ENCODE data around the gene OGDH. TPM values are rescaled to one million over a fixed set of nuclear protein-coding genes. Genes with fewer than 3 reads are reported as not detected.

OGDH gene
- total and polyA plus RNA-seq, 2 of the 13 experiments (the other 11 are each of a cell fraction or from before 2014, with no cell fraction given): 17.4 to 25.4 TPM

DNA sequence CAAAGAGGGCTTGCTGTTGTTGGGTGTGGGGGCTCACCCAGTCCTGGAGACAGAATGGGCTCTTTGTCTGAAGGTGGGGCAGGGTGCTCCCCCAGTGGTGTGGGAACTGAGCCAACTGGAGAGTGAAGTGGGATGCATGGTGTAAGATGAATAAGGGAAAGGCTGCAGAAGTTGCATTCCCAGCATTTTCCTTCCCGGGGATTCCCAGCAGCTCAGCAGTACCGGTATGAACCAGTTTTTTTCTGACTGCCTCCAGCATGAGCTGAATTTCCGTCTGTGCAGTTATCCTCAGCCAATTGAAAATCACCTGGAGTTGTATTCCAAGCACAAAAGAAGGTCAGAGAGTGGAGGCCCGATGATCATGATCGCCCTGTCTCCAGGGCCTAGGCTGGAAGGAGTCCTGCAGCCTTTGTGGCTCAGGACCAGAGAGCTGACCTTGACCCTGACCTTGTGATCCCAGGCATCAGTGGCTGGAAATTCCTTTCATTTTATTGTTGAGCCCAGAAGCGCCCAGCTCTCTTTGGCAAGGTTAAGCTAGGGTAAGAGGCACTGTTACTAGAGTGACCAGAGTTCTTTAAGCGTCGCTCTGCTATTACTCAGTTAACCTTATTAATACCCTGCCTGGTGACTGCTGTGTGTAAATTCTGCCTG, 33.4 kb downstream of the OGDH start (continued):
- TF ChIP-seq FOXJ3 (CRISPR knock-in tag; IDR thresholded peaks at IDR 0.05; ENCODE audit: borderline replicate concordance) (0 out of 2 replicates have a peak, but pooled peaks have one; percentile 24), PITX1 (CRISPR knock-in tag; IDR thresholded peaks at IDR 0.05) (no peak), ELK4 (CRISPR knock-in tag; IDR thresholded peaks at IDR 0.05; ENCODE audit: borderline replicate concordance) (no peak), RFXAP (CRISPR knock-in tag; IDR thresholded peaks at IDR 0.05; ENCODE audit: borderline replicate concordance) (peak; percentile 73; the same call in 1 of the 2 replicates), GATAD1 (CRISPR knock-in tag; IDR thresholded peaks at IDR 0.05) (no peak), ZNF891 (CRISPR knock-in tag; IDR thresholded peaks at IDR 0.05) (no peak), CCDC6 (CRISPR knock-in tag; IDR thresholded peaks at IDR 0.05) (no peak), THAP11 (CRISPR knock-in tag; IDR thresholded peaks at IDR 0.05) (peak; percentile 24; the same call in 1 of the 2 replicates), POLR2G (IDR thresholded peaks at IDR 0.05; ENCODE audit: low read depth, low read length) (0 out of 2 replicates have a peak, but pooled peaks have one; percentile 46)
- TF ChIP-seq, protein P1, sequence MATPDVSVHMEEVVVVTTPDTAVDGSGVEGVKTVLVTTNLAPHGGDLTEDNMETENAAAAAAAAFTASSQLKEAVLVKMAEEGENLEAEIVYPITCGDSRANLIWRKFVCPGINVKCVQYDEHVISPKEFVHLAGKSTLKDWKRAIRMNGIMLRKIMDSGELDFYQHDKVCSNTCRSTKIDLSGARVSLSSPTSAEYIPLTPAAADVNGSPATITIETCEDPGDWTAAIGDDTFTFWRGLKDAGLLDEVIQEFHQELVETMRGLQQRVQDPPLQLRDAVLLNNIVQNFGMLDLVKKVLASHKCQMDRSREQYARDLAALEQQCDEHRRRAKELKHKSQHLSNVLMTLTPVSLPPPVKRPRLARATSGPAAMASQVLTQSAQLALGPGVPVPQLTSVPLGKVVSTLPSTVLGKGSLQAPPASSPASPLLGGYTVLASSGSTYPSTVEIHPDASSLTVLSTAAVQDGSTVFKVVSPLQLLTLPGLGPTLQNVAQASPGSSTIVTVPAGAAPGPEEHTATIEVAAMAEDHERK (CRISPR knock-in tag; IDR thresholded peaks at IDR 0.05; ENCODE audit: low read depth): no peak
- TF ChIP-seq, protein P2, sequence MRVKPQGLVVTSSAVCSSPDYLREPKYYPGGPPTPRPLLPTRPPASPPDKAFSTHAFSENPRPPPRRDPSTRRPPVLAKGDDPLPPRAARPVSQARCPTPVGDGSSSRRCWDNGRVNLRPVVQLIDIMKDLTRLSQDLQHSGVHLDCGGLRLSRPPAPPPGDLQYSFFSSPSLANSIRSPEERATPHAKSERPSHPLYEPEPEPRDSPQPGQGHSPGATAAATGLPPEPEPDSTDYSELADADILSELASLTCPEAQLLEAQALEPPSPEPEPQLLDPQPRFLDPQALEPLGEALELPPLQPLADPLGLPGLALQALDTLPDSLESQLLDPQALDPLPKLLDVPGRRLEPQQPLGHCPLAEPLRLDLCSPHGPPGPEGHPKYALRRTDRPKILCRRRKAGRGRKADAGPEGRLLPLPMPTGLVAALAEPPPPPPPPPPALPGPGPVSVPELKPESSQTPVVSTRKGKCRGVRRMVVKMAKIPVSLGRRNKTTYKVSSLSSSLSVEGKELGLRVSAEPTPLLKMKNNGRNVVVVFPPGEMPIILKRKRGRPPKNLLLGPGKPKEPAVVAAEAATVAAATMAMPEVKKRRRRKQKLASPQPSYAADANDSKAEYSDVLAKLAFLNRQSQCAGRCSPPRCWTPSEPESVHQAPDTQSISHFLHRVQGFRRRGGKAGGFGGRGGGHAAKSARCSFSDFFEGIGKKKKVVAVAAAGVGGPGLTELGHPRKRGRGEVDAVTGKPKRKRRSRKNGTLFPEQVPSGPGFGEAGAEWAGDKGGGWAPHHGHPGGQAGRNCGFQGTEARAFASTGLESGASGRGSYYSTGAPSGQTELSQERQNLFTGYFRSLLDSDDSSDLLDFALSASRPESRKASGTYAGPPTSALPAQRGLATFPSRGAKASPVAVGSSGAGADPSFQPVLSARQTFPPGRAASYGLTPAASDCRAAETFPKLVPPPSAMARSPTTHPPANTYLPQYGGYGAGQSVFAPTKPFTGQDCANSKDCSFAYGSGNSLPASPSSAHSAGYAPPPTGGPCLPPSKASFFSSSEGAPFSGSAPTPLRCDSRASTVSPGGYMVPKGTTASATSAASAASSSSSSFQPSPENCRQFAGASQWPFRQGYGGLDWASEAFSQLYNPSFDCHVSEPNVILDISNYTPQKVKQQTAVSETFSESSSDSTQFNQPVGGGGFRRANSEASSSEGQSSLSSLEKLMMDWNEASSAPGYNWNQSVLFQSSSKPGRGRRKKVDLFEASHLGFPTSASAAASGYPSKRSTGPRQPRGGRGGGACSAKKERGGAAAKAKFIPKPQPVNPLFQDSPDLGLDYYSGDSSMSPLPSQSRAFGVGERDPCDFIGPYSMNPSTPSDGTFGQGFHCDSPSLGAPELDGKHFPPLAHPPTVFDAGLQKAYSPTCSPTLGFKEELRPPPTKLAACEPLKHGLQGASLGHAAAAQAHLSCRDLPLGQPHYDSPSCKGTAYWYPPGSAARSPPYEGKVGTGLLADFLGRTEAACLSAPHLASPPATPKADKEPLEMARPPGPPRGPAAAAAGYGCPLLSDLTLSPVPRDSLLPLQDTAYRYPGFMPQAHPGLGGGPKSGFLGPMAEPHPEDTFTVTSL (CRISPR knock-in tag; IDR thresholded peaks at IDR 0.05; ENCODE audit: borderline replicate concordance): no peak
- TF ChIP-seq, protein P3, sequence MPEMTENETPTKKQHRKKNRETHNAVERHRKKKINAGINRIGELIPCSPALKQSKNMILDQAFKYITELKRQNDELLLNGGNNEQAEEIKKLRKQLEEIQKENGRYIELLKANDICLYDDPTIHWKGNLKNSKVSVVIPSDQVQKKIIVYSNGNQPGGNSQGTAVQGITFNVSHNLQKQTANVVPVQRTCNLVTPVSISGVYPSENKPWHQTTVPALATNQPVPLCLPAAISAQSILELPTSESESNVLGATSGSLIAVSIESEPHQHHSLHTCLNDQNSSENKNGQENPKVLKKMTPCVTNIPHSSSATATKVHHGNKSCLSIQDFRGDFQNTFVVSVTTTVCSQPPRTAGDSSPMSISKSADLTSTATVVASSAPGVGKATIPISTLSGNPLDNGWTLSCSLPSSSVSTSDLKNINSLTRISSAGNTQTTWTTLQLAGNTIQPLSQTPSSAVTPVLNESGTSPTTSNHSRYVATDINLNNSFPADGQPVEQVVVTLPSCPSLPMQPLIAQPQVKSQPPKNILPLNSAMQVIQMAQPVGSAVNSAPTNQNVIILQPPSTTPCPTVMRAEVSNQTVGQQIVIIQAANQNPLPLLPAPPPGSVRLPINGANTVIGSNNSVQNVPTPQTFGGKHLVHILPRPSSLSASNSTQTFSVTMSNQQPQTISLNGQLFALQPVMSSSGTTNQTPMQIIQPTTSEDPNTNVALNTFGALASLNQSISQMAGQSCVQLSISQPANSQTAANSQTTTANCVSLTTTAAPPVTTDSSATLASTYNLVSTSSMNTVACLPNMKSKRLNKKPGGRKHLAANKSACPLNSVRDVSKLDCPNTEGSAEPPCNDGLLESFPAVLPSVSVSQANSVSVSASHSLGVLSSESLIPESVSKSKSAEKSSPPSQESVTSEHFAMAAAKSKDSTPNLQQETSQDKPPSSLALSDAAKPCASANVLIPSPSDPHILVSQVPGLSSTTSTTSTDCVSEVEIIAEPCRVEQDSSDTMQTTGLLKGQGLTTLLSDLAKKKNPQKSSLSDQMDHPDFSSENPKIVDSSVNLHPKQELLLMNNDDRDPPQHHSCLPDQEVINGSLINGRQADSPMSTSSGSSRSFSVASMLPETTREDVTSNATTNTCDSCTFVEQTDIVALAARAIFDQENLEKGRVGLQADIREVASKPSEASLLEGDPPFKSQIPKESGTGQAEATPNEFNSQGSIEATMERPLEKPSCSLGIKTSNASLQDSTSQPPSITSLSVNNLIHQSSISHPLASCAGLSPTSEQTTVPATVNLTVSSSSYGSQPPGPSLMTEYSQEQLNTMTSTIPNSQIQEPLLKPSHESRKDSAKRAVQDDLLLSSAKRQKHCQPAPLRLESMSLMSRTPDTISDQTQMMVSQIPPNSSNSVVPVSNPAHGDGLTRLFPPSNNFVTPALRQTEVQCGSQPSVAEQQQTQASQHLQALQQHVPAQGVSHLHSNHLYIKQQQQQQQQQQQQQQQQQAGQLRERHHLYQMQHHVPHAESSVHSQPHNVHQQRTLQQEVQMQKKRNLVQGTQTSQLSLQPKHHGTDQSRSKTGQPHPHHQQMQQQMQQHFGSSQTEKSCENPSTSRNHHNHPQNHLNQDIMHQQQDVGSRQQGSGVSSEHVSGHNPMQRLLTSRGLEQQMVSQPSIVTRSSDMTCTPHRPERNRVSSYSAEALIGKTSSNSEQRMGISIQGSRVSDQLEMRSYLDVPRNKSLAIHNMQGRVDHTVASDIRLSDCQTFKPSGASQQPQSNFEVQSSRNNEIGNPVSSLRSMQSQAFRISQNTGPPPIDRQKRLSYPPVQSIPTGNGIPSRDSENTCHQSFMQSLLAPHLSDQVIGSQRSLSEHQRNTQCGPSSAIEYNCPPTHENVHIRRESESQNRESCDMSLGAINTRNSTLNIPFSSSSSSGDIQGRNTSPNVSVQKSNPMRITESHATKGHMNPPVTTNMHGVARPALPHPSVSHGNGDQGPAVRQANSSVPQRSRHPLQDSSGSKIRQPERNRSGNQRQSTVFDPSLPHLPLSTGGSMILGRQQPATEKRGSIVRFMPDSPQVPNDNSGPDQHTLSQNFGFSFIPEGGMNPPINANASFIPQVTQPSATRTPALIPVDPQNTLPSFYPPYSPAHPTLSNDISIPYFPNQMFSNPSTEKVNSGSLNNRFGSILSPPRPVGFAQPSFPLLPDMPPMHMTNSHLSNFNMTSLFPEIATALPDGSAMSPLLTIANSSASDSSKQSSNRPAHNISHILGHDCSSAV (CRISPR knock-in tag; IDR thresholded peaks at IDR 0.05; ENCODE audit: borderline replicate concordance): no peak
